ENCODE results near the gene GJA9.
"Not testable (repeated sequence)": the region's sequence is repeated elsewhere in the genome, so short reads cannot be mapped to it uniquely, and the experiment has no call there.

The GJA9 gene

DNA sequence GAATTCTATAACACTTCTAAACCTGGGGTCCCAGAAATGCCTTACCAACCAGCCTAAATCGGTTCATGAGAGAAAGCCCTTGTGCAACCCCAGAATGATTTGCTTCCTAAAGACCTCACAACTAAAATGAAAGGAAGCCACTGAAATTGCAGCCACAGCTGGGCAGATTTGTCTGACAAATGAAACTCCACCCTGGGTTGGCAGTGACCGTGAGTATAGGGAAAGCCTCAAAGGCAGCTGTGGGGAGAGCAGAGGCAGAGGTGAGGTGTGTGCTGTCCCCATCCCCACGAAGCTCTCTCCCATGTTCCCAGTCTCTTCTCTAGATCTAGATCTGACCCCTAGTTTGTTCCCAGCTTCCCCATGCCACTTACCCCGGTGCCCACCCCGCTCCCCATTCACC, 37.2 kb upstream of the GJA9 start:
- no peak for DNase-seq (ENCODE audit: low read depth)
- no peak overlapping the region for H3K4me3 ChIP-seq (replicated peaks; ENCODE audit: low read depth, low read length)
- TF ChIP-seq CTCF (IDR thresholded peaks at IDR 0.05; ENCODE audit: low read length, missing control alignments): no peak

GRCh38 chr1:38917772-38918171, 36.4 kb upstream of the GJA9 start:
- DNase-seq (ENCODE audit: low read depth): no peak
- no peak overlapping the region for H3K4me3 ChIP-seq (replicated peaks; ENCODE audit: low read depth, low read length)
- TF ChIP-seq CTCF (IDR thresholded peaks at IDR 0.05; ENCODE audit: low read length, missing control alignments): no peak

DNA sequence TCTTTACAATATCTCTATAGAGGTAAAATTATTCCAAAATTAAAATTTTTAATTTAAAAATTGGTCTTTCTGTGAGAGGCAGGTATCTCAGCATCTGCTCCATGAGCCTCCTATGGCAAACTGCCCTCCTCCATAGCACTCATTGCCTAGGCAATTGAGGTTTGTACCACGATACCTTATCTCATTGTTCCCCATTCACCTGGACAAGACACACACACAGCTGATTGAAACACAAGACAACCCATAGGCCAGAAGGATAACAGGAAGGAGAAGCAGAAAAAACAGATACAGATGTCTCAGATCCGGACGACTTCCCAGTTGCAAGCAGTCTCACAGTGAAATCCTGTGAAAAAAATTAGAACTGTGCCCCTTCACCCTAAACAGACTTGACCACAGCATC, 36.0 kb upstream of the GJA9 start:
- H3K4me3 ChIP-seq (replicated peaks; ENCODE audit: low read depth, low read length): no peak overlapping the region
- no peak for TF ChIP-seq CTCF (IDR thresholded peaks at IDR 0.05; ENCODE audit: low read length, missing control alignments)
- DNase-seq (ENCODE audit: low read depth): no peak

- no peak for DNase-seq (ENCODE audit: low read depth)
- no peak for TF ChIP-seq CTCF (IDR thresholded peaks at IDR 0.05; ENCODE audit: low read length, missing control alignments)
- H3K4me3 ChIP-seq (replicated peaks; ENCODE audit: low read depth, low read length): no peak overlapping the region
These were observed 34.1 kb upstream of the GJA9 start for GRCh38 chr1:38915352-38915948.

DNA sequence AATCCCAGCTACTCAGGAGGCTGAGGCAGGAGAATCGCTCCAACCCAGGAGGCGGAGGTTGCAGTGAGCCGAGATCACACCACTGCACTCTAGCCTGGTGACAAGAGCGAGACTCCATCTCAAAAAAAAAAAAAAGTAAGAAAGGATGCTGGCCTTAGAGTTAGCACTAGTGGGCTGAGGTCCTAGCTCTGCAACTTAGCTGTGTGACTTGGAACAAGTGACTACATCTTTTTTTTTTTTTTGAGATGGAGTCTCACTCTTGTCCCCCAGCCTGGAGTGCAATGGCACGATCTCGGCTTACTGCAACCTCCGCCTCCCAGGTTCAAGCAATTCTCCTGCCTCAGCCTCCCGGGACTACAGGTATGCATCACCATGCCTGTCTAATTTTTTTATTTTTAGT, 33.5 kb upstream of the GJA9 start:
- not testable (repeated sequence) for DNase-seq (ENCODE audit: low read depth); H3K4me3 ChIP-seq (replicated peaks; ENCODE audit: low read depth, low read length)

- H3K4me3 ChIP-seq (replicated peaks; ENCODE audit: low read depth, low read length): no peak overlapping the region
- DNase-seq (ENCODE audit: low read depth): no peak
- no peak for TF ChIP-seq CTCF (IDR thresholded peaks at IDR 0.05; ENCODE audit: low read length, missing control alignments)
These were observed 27.4 kb upstream of the GJA9 start for GRCh38 chr1:38908821-38909220.

GRCh38 chr1:38905985-38906384, 24.6 kb upstream of the GJA9 start:
- DNase-seq (ENCODE audit: low read depth): no peak
- H3K4me3 ChIP-seq (replicated peaks; ENCODE audit: low read depth, low read length): no peak overlapping the region
- no peak for TF ChIP-seq CTCF (IDR thresholded peaks at IDR 0.05; ENCODE audit: low read length, missing control alignments)
